HG03097 (cell line): Measurements from ENCODE around the gene AUTS2.

Experiments
- ATAC-seq: cut with Tn5 transposase; IDR thresholded peaks from one replicate; pipeline ENCODE4 v1.9.1; 2021; ENCODE audit not compliant: unreplicated experiment, low FRiP score

Gene AUTS2

DNA sequence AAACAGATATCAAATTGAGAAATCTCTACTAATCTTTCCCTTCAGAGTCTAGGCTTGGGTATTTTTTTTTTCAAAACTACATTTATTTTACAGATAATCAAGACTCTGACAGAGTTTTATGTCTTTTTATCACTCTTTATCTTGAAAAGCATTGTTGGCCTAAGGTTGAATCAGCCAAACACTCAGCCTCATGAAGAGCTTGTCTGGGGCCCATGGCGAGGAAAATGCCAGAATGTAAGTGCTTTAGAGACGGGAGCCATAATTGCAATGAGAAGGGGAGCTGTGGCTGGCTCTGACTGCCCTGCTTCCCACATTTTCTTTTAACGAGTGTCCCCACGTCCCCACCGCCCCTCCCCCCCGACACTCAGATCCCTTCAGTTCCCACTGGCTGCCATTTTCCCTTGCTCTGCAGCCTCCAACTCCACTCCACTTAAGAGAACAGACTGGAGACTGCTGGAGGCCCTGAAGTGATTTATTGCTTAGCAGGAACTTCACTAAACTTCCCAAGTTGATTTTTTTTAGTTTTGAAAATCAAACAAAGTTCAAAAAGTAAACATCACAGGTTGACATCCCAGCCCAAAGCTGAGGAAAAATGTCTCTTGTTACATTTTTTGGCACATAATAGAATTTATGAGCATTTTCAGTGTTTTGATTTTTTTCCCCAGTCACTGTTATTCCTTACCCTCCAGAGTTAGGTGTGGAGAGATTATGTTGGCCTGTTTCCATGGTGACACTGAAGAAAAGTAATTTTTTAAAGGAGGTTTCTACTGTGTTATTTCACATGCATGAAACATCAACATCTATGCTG lies 896.2 kb downstream of the AUTS2 start:
- ATAC-seq, result no peak

DNA sequence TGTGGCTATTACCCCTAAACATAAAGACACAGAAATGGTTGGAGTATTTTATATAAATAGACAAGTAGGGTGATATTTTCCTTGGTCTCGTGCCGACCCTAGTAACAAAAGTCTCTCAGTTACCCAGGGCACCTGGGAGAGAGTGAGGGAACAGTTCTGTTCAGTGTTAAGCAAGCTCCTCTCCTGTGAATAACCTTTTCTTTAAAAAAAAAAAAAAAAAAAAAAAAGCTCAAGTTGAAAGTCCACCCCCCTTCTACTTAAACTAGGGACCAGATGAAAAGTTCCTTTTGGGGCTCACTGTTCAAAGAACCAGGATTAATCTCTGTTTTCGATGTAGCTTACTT lies 896.7 kb downstream of the AUTS2 start:
- no peak for ATAC-seq

GRCh38 chr7:70497793-70498192 lies 899.5 kb downstream of the AUTS2 start:
- no peak for ATAC-seq

DNA sequence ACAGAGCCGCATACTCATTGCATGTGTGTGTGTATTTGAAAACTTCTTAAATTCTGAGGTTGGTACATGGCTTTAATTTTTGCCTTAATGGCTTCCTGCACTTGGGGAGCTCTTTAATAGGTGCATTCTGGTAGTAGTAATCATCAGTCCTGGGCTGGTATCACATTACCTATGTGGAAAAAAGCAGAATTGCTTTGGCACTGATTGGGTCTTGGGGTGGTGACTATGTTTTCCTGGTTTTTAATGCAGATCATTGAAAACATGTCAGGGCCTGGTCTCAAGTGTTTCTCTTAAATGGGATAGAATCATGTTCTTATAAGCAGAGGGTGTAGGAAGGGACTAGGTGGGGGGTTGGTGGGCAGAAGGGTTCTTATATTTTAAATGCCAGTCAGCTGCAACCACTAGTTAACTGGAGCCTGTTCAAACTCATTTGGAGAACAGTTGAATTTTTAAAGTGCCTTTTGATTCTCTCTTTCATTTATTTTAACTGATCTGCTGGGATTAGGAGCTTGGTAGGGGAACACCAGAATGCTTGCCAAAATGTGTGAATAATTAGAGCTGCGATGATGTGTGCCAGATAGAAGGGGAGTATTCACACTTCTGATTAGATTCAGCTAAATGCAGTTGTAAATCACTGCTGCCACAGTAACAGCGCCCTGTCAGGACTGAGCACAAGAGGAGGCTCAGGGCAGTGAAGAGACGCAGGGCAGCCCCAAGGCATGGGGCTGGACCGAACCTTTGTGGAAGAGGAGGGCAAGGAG lies 900.1 kb downstream of the AUTS2 start:
- ATAC-seq, result no peak

DNA sequence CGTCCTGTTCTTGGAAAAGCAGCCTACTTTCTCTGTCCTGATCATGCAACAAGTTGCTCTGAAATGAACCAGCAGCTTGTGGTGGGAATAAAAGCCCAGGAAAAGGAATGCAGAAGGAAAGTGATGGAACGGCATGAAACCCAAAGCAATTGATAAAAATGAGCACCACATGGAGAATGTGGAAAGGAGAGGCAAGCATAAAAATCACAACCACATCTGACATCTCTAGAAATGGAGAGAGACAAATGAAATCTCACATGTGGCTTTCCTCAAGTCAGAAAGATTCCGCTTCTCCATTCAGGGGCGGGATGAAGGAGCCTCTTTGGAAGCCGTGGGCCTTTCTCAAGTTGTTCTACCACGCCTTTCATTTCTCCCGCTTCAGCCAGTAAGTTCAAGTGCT lies 902.0 kb downstream of the AUTS2 start:
- ATAC-seq, result no peak

- ATAC-seq, result no peak
Measured at GRCh38 chr7:70502117-70502863, 904.0 kb downstream of the AUTS2 start.

DNA sequence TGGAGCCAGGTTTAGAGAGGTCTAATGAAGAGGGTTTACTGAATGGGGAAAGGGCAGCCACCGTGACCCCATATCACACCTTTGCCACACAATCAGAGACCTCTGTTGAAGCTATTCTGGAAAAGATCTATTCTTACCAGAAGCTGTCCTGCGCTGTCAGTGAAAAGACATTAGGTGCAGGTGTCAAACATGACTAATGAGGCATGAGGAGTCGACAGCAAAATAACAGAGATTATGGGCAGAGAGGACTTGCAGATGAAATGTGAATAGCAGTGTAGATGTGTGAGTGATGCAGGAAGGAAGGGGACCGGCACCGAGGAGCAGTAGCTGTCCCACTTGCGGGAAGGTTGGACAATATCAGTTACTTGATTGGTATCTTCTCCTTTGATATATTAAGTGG lies 906.0 kb downstream of the AUTS2 start:
- no peak for ATAC-seq

DNA sequence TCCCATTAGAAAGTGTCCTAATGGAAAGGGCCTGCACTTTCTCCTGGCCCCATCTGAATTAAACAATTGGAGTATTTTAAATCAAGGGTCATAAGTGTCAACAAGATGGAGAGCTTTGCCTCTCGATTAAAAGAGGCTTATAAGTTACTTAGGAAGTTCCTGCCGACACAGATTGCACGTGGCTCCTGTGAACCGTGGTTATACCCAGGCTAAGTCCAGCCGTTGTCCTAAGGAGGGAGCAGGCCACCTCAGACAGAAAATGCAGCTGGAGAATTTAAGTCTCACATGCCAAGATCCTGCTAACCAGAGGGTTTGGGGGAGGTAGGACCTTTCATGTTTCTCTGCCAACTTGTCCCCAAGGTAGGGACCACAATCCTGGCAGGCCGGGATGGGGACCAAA lies 907.2 kb downstream of the AUTS2 start:
- no peak for ATAC-seq

DNA sequence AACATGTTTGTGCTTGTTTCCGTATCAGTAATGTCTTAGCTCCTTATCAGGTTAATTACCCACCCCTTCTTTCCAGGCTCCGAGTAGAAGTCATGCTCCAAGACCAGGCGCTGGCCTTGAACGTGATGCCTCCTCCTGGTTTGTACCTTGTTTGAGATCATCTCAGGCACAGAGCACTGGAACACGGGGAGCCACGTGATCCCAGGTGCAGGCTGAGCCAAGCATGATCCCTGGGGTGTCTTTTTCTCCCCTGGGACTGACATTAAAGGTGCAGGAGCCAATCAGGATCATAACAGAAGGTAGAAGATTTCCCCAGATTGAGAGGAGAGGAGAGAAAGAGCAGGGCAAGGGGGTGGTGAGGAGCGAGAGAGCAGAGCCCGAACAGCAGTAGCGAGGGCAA lies 907.6 kb downstream of the AUTS2 start:
- no peak for ATAC-seq

DNA sequence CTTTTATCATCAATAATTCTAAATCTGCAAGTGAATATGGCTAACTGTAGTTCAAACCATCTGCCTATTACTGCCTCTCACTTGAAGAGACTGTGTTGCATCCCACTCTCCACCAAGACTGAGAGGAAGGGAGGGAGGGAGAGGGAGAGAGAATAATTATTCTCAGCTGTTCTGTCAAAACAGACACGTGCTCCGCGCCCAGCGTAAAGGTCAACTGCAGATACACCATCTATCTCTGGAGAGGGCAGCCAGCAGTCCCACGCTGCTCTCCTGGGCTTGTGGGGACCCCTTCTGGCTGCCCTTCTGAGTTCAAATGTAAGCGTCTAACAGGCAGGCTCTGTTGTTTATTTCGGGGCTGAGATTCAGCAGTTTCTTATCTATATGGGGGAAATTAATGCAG lies 908.2 kb downstream of the AUTS2 start:
- no peak for ATAC-seq

GRCh38 chr7:70512144-70512543 lies 913.9 kb downstream of the AUTS2 start:
- no peak for ATAC-seq

DNA sequence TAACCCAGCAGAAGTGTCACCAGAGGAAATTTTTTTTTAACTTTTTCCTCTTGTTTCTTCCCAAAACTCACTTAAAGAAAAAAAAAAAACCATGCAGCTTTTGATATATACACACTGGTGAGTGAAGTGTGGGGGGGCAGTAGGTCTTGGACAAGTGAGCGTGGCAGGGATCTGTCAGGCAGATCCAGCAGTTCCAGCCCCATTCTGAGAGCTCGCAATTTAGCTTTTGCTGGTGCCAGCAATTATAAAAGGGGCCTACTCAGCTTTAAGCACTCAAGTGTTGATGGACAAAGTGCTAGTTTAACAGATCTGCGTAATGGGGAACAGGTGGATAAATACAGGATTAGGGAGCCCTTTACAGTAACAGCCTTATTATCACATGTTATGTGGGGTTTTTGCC lies 914.5 kb downstream of the AUTS2 start:
- ATAC-seq, result no peak

- ATAC-seq, result no peak
Measured at GRCh38 chr7:70520611-70521010, 922.3 kb downstream of the AUTS2 start.

DNA sequence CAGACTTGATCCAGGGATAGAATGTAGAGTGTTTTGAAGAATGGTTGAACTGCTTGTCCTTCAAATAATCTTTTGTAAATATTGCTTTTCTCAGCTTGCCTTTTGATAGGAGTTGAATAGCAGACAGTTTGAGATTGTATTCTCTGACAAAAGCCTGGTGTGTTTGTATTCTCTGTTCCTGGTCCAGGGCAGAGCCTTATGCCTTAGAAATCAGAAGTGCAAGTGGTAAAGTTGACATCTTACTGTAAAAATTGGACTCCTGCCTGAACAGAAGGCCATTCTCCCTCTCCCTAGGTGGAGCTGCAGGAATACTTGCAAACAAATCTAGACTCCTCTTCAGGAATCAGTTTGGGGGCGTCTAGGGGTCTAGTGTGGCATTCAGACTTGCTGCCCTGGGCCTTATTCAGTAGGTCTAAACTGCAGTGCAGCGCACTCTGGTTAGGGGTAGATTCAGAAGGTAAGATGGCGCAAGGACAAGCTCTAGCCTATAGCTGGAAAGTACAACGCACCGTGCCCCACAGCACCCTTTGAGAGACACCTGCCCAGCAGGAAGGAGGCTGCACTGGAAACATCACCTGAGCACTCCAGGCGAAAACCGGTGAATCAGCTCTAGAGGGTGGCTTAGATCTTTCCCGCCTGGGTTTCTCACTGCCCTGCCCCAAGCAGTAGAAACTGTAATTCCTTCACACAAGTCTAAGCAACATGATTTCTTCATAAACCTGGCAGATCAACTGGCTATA lies 925.1 kb downstream of the AUTS2 start:
- ATAC-seq, result no peak

GRCh38 chr7:70523989-70524351 lies 925.7 kb downstream of the AUTS2 start:
- ATAC-seq, result no peak

DNA sequence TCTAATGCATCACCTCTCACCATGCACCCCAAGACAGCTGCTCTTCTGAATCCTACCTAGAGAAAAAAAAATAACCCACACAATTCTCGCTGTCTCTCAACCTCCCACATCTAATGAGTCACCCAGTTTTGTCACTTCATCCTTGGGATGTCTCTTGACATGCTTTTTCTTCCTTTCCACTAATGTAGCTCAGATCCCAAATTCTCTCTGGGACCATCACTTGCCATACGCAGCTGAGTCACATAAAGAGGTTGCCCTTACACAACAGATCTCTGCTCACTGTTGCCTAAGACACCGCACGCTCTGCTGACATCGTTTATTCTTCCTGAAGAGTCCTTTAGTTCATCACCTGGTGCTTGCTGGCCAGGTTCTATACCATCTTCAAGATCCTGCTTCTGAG lies 927.7 kb downstream of the AUTS2 start:
- ATAC-seq, result no peak

DNA sequence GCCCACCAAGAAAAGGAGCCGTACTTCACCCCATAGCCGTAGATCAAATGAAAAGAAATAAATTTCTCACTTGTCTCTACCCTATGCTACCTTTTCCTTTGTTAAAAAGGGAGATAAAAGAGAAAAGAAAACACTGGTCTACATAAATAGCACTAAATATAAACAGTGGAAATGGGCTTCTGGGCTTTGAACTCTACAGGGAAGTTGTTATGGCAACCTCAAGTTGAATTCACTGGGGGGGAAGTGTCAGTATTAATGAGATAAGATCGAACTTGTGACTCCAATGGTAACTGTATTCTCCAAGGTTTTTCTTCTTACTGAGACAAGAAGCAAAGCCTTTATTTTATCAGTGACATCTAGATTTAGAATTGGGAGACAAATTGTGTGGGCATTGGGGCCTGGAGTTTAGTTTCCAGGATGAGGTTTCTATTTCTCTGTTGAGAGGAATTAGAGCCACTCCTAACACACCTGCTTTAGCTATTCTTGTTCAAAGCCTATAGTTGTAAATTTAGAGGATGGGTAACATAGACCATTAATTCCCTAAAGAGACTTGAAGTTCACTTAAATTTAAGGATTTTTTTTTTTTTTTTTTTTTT lies 929.3 kb downstream of the AUTS2 start:
- ATAC-seq, result no peak

- no peak for ATAC-seq
Measured at GRCh38 chr7:70529436-70529835, 931.2 kb downstream of the AUTS2 start.

DNA sequence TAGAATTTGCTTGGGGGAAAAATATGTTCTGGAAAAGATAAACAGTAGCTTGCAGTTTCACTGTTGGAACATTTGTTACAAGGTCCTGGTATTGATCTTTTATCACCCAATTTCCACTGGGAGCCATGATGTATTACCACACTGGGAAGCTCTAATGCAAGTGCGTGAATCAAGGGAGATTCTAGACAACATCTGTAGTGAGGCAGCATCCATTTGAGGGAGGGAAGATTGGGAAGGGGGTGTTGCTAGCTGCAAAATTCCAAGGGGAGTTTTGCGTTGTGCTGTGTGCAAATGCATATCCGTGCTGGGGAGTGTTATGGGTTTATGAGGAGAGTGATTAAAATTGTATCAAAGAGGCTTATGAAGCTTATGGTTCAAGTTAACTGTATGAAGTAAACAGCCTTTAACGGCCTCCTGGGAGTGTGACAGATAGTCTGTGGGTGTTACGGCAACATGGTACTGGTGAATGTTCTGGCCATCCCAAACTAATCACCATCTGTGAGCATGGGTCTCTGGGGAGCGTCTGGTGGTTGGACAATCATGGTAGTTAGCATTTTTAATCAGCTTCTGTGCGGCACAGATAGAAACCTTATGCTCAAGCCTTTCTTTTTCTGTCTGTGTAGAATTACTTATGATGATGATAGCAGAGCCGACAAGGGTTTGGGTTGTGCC lies 931.8 kb downstream of the AUTS2 start:
- ATAC-seq, result no peak

GRCh38 chr7:70533614-70534013 lies 935.3 kb downstream of the AUTS2 start:
- ATAC-seq, result no peak
